Astrocyte (in vitro differentiated cells and primary cell): ENCODE data around the gene KCNJ11.

Experiments
- CTCF ChIP-seq: IDR thresholded peaks from 2 replicates; pipeline ENCODE4 v1.5.1; 2011; ENCODE audit warnings: low read depth, mild to moderate bottlenecking, inconsistent platforms, low read length, moderate library complexity; ENCODE audit not compliant: insufficient read depth
- EZH2 ChIP-seq: IDR thresholded peaks from 2 replicates; pipeline ENCODE4 v1.6.1; 2012; ENCODE audit warnings: mild to moderate bottlenecking, low read length, inconsistent platforms; ENCODE audit not compliant: insufficient read depth

- TF ChIP-seq CTCF (no peak), EZH2 (no peak)
Observed at GRCh38 chr11:17376493-17376892, 12.0 kb downstream of the KCNJ11 start.
